Stimulated activated naive CD4-positive, alpha-beta T cell (primary cell): ENCODE data around the gene KANSL1L.

Experiments used
- DNase-seq, 6 experiments: peaks; one replicate each; lab custom pipeline; 2025; lab: John Stamatoyannopoulos, UW

The KANSL1L gene

GRCh38 chr2:210072922-210073509, 98.2 kb downstream of the KANSL1L start:
- DNase-seq = peak in 1 of 6 experiments; percentile 2

GRCh38 chr2:210072493-210072892, 98.7 kb downstream of the KANSL1L start:
- DNase-seq = no peak

GRCh38 chr2:210063306-210063705, 107.9 kb downstream of the KANSL1L start:
- DNase-seq = no peak

GRCh38 chr2:210055825-210056224, 115.4 kb downstream of the KANSL1L start:
- DNase-seq = no peak

GRCh38 chr2:210054696-210055095, 116.5 kb downstream of the KANSL1L start:
- DNase-seq = no peak

GRCh38 chr2:210050885-210051284, 120.3 kb downstream of the KANSL1L start:
- no peak for DNase-seq

GRCh38 chr2:210049831-210050230, 121.4 kb downstream of the KANSL1L start:
- DNase-seq = no peak

- DNase-seq = no peak
Measured at GRCh38 chr2:210046851-210047500, 124.2 kb downstream of the KANSL1L start.

GRCh38 chr2:210038078-210038477, 133.1 kb downstream of the KANSL1L start:
- no peak for DNase-seq

- DNase-seq = no peak
Measured at GRCh38 chr2:210035679-210036078, 135.5 kb downstream of the KANSL1L start.

GRCh38 chr2:210034087-210034683, 137.0 kb downstream of the KANSL1L start:
- no peak for DNase-seq

GRCh38 chr2:210028178-210028577, 143.0 kb downstream of the KANSL1L start:
- no peak for DNase-seq

GRCh38 chr2:210027608-210028007, 143.6 kb downstream of the KANSL1L start:
- no peak for DNase-seq

GRCh38 chr2:210022824-210023223, 148.4 kb downstream of the KANSL1L start:
- no peak for DNase-seq

GRCh38 chr2:210020138-210020537, 151.1 kb downstream of the KANSL1L start:
- DNase-seq = no peak

- DNase-seq = no peak
Measured at GRCh38 chr2:210009896-210010295, 161.3 kb downstream of the KANSL1L start.

- no peak for DNase-seq
Measured at GRCh38 chr2:210009126-210009525, 162.1 kb downstream of the KANSL1L start.

GRCh38 chr2:210007895-210008294, 163.3 kb downstream of the KANSL1L start:
- no peak for DNase-seq

- DNase-seq = no peak
Measured at GRCh38 chr2:210004881-210005280, 166.3 kb downstream of the KANSL1L start.

- no peak for DNase-seq
Measured at GRCh38 chr2:210003359-210003758, 167.8 kb downstream of the KANSL1L start.

GRCh38 chr2:210002158-210003157, 168.8 kb downstream of the KANSL1L start, which contains the start of gene RPE:
Gene RPE, plus strand, starts transcription at chr2:210002638. Its CDS starts 24 bp downstream, at chr2:210002662.
- peak; percentile 92 to 96 (median 94) for DNase-seq
